Psoas muscle (tissue), 8 donors: ENCODE measurements around the gene SYNGR1. TPM values are rescaled to one million over a fixed set of nuclear protein-coding genes. Genes with fewer than 3 reads are reported as not detected.

ENCODE experiments used
- ATAC-seq, 4 donors: fragments of 200-7000 bp; cut with Tn5 transposase; one replicate each; pipeline ENCODE4 v1.9.1; 2020; ENCODE audit warnings: moderate library complexity in 3 of 4, mild to moderate bottlenecking in 2 of 4
- DNase-seq, 2 donors: peaks; one replicate each; pipeline ENCODE4 v3.0.0-alpha.2; 2020
- H3K27ac ChIP-seq: fragments of 200-600 bp; one replicate; pipeline ENCODE4 v1.8.0; 2022
- H3K27me3 ChIP-seq, 3 donors: fragments of 200-600 bp in 1 of 3; one replicate each; pipeline versions ENCODE4 v1.6.1 to v1.8.0; 2013 to 2022; ENCODE audit warnings: low read length in 2 of 3, mild to moderate bottlenecking in 2 of 3, moderate library complexity in 1 of 3; ENCODE audit not compliant: insufficient read depth in 3 of 3
- H3K36me3 ChIP-seq, 2 donors: fragments of 200-600 bp in 1 of 2; one replicate each; pipeline versions ENCODE4 v1.6.1 to v1.8.0; 2013 to 2022; ENCODE audit warnings: low read depth in 1 of 2, mild to moderate bottlenecking in 1 of 2, moderate library complexity in 1 of 2; ENCODE audit not compliant: insufficient read depth in 1 of 2
- H3K4me1 ChIP-seq: fragments of 200-600 bp; one replicate; pipeline ENCODE4 v1.8.0; 2022
- H3K4me3 ChIP-seq: fragments of 200-600 bp; one replicate; pipeline ENCODE4 v1.8.0; 2022; ENCODE audit warnings: mild to moderate bottlenecking
- H3K9me3 ChIP-seq: fragments of 200-600 bp; one replicate; pipeline ENCODE4 v1.8.0; 2022
- WGBS, 3 donors: extraction: QIAGEN DNeasy Blood & Tissue Kit; methylation state at CpG; one replicate each; pipeline versions ENCODE4 v1.1.6 to v1.1.7; 2013; 5-methylcytosine and 5-hydroxymethylcytosine counted together
- intact Hi-C, 2 donors: fragments of 100-400 bp; cut with DNase I; formaldehyde crosslinking; loops; one replicate each; pipeline versions ENCODE4 v1.11.0 to v1.14.2; 2022
- long read RNA-seq, 2 donors: library from polyadenylated mRNA; unstranded; transcript quantifications; one replicate each; pipeline ENCODE4 v2.0.0, GENCODE V29; 2021
- polyA plus RNA-seq, 3 donors: library from polyadenylated mRNA; stranded (reverse); fragments of 200-250 nt; gene quantifications; one replicate each; pipeline ENCODE4 v1.2.3, GENCODE V29; 2013
- total RNA-seq, 4 donors: library from RNA; stranded (reverse); fragmentation: NEBNext Ultra II Directional in 2 of 4; extraction: Animal tissue kit (Norgen Biotek cat#: 25700) in 2 of 4; gene quantifications; one replicate each; pipeline versions ENCODE4 v1.2.1 to v1.2.4, GENCODE V29; 2021 to 2023
- TF ChIP-seq, protein P1 (sequence below): fragments of 200-600 bp; IDR thresholded peaks from one replicate; pipeline ENCODE4 v1.8.0; 2022; ENCODE audit warnings: antibody characterized with exemption
- donor health status: healthy with polysubstance abuse.
- donor health status: DM: no; HTN: no; CAD: no; lungs with moderate emphysema.
- donor health status: Bipolar disorder and iron deficiency.
- donor health status: healthy.
- donor health status: DM: yes; HTN: yes; CAD: no.
- donor health status: DM: no; HTN: no; CAD: no.
- donor health status: DM: no; HTN: no; CAD: no.
- donor health status: DM: yes; HTN: yes; CAD: no.

Gene SYNGR1, protein sequence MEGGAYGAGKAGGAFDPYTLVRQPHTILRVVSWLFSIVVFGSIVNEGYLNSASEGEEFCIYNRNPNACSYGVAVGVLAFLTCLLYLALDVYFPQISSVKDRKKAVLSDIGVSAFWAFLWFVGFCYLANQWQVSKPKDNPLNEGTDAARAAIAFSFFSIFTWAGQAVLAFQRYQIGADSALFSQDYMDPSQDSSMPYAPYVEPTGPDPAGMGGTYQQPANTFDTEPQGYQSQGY
- 10 to 100 TPM; 15.3 to 20.4 (median 16.0) TPM for total RNA-seq
- 10 to 100 TPM; 28.5 to 39.9 (median 37.1) TPM for polyA plus RNA-seq
- long read RNA-seq, donor 1, full-length matches to known transcripts = 14 of 18 reads
- long read RNA-seq, donor 1, partial matches to known transcripts = 3 of 18 reads
- long read RNA-seq, donor 1, other reads (novel, unspliced or antisense) = 1 of 18 reads
- long read RNA-seq, donor 2, transcript SYNGR1-202 (4 exons, 1,361 nt) = major isoform, 34 of 49 reads
- long read RNA-seq, donor 2, partial matches to known transcripts = 3 of 49 reads
- long read RNA-seq, donor 2, other reads (novel, unspliced or antisense) = 12 of 49 reads

DNA sequence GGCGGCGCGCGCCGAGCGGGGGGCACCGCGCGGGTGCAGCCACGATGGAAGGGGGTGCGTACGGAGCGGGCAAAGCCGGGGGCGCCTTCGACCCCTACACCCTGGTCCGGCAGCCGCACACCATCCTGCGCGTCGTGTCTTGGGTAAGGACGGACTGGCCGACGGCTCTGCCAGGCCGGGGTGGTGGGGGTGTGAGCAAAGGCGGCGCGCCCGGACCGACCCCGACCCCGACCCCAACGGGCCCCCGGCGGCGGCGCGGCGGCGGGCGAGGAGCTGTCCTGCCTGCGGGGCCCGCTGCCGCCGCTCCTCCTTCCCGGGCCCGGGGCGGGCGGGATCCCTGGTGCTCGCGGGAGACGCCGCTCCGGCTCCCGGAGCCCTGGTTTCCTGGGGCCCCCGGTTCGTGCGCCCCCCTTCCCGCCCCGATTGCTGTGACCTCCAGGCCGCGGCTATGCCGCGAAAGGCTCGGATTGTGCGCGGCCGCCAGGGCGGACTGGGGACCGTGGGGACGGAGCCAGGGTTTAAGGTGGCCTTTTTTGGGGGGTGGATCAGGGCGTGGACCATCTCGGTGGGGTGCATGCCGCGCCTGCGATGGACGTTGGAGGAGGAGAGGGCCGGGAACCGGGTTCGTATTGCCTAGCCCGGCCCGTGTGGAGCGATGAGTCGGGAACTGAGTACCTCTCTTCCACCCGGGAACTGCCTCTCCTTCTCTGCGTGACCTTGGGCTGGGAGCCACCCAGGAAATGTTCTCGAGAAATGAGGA is at the start of gene SYNGR1:
TSS of gene SYNGR1 (plus strand) at position 25 of the 760 bp plus-strand sequence. CDS start at position 45, 20 bp downstream.
- Histone ChIP-seq H3K9me3 (no peaks in the 10 kb centered on the region), H3K36me3 (no peaks in the 10 kb centered on the region), H3K4me3 (peak within 1 kb of the TSS; percentile 84), H3K4me1 (peaks cover 7% of the 10 kb centered on the region), H3K27me3 (no peaks in the 10 kb centered on the region), H3K27ac (peak within 1 kb of the TSS; percentile 71)
- 1% methylated on average over 40 to 87 of the region's 87 CpGs for WGBS, 3 donors
- DNase-seq (peak in 1 of 2 donors; percentile 29), ATAC-seq (peak; percentile 34 to 54 (median 42))
- intact Hi-C loops = loop anchor here in 1 of 2 donors (10.0 kb wide), 1 partner anchor 165 kb away; no protein-coding TSS in a partner anchor
- TF ChIP-seq, protein P1, sequence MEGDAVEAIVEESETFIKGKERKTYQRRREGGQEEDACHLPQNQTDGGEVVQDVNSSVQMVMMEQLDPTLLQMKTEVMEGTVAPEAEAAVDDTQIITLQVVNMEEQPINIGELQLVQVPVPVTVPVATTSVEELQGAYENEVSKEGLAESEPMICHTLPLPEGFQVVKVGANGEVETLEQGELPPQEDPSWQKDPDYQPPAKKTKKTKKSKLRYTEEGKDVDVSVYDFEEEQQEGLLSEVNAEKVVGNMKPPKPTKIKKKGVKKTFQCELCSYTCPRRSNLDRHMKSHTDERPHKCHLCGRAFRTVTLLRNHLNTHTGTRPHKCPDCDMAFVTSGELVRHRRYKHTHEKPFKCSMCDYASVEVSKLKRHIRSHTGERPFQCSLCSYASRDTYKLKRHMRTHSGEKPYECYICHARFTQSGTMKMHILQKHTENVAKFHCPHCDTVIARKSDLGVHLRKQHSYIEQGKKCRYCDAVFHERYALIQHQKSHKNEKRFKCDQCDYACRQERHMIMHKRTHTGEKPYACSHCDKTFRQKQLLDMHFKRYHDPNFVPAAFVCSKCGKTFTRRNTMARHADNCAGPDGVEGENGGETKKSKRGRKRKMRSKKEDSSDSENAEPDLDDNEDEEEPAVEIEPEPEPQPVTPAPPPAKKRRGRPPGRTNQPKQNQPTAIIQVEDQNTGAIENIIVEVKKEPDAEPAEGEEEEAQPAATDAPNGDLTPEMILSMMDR = no peak

DNA sequence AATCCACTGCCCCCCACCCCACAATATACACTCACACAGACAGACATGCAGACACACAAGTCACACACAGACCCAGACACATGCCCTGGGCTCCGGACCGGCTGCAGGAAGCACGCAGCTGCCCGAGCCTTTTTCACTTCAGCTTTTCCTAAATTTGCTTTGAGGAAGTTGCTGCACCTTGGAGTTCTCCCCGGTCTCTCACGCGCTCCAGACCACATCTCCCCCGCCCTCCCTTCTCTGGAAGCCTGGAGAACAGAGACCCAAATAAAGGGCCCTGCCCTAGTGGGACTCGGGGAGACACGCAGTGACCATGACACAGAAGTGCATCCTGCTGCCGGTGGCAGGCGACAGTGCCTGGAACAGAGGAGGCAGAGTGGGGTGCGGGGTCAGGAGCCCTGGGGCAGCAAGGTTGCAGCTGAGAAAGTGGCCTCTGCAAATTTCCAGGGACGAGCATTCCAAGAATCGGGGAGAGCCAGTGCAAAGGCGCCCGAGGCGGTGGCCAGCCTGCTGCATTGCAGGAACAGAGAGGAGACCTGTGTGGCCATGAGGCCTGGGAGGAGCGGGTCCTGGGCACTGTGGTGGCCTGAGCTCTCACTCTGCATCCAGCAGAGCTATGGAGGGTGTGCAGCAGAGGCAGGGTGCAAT is 49.5 kb upstream of the SYNGR1 start:
- ATAC-seq (peak in 3 of 4 donors; percentile 29 to 65 (median 59)), DNase-seq (no peak)
- no peaks in the 10 kb centered on the region for H3K36me3 ChIP-seq
- H3K9me3 ChIP-seq = no peaks in the 10 kb centered on the region
- H3K27ac ChIP-seq = peak overlapping the region; percentile 21
- H3K4me1 ChIP-seq = peaks cover 29% of the 10 kb centered on the region
- peak overlapping the region; percentile 25 for H3K4me3 ChIP-seq
- H3K27me3 ChIP-seq = no peaks in the 10 kb centered on the region
- WGBS, 3 donors = 15 to 34% (median 22%) methylated on average over 18 to 19 of the region's 19 CpGs
- TF ChIP-seq, protein P1 = no peak
- intact Hi-C loops = no loop called here

GRCh38 chr22:39301108-39301507 is 48.7 kb upstream of the SYNGR1 start:
- Histone ChIP-seq H3K4me3 (no peak overlapping the region), H3K27ac (no peak overlapping the region), H3K9me3 (no peaks in the 10 kb centered on the region), H3K36me3 (no peaks in the 10 kb centered on the region), H3K4me1 (peaks cover 29% of the 10 kb centered on the region), H3K27me3 (no peaks in the 10 kb centered on the region)
- 69 to 85% (median 79%) methylated on average over 9 of the region's 9 CpGs for WGBS, 3 donors
- TF ChIP-seq, protein P1 = no peak
- no peak for ATAC-seq
- intact Hi-C loops = no loop called here
- no peak for DNase-seq

- intact Hi-C loops = no loop called here
- peaks cover 29% of the 10 kb centered on the region for H3K4me1 ChIP-seq
Observed at GRCh38 chr22:39301926-39302325, 47.9 kb upstream of the SYNGR1 start.

More at GRCh38 chr22:39301926-39302325, 47.9 kb upstream of the SYNGR1 start:
- Histone ChIP-seq H3K27ac (no peak overlapping the region), H3K9me3 (no peaks in the 10 kb centered on the region), H3K36me3 (no peaks in the 10 kb centered on the region), H3K27me3 (no peaks in the 10 kb centered on the region), H3K4me3 (no peak overlapping the region)
- WGBS, 3 donors = 53 to 81% (median 65%) methylated on average over 7 of the region's 7 CpGs
- DNase-seq = no peak
- TF ChIP-seq, protein P1 = no peak
- no peak for ATAC-seq
